SW480 (cell line): ENCODE results near the gene AMACR.
A peak's percentile ranks its signal among the peaks of the same experiment; 100 is the strongest.

Source experiments
- DNase-seq: peaks from one replicate; pipeline ENCODE4 v3.0.0-alpha.2; 2016; ENCODE audit warnings: low spot score

Gene AMACR

DNA sequence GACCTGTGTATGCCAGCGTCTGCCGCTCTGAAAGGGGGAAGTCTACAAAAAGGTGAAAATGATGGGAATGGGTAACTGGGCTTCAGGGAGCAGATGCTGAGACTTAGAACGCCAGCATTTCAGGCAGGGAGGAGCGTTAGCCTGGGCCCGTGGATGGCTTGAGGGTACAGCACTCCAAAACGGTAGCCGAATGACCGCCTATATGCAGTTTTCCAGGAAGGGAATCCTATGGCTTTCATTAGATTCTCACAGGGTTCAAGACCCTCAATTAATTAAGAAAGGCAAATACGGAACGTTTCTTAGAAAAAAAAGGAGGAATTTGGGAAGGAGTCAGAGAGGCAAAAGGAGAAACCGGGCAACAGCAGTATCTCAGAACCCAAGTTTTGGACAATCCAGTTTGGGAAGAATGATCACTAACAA, 639 bp downstream of the AMACR start:
- DNase-seq = peak; percentile 2

DNA sequence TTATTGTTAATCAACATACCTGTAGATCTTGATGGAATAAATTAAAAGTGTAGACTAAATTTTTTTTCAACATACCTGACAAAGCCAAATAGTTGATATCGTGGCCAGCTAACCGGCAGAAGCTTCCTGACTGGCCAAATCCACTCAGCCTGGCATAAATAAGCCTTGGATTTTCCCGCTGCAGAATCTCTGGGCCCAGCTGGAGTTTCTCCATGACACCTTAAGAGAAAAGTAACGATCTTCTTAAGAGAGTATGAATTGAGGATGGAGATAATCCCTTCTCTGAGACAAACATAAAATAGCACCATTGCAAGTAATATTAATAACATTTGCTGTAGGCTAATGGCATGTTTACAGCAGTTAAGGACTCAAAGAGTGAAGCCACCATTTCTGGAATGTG, 2.2 kb downstream of the AMACR start:
- DNase-seq = no peak

DNA sequence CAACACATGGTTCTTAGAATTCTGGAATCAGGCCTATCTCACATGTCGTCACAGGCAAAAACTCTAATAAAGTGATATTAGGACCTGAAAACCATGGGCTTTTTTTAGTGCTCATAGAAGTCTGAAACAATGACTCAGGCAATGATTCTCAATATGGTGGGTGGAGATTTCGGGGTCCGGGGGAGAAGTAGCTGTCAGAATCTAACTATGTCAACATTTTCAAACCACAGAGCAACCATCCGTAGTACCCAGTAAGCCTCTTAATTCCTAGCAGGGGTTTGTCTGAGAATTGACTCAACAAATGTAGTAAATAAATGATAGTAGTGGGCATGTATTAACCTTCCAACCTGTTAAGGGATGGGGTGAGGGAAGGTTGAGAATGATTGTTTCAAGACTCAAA, 2.6 kb downstream of the AMACR start:
- no peak for DNase-seq

DNA sequence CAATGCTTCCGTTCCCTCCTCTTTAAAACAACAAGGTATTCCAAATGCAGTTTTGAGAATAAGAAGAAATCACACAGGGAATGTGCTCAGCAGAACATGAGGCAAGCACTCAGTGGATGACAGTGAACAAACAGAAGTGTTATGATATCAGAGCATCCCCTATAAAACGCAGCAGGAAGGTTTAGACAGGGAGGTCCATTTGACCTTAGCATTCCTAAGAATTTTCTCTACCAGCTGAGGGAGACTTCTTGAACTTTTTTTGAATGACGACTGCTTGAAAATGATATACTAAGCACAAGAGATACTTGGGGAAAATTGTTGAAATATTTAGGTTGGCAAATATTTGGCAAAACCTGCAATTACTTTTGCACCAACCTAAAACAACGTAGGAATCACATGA, 3.9 kb downstream of the AMACR start:
- no peak for DNase-seq

DNA sequence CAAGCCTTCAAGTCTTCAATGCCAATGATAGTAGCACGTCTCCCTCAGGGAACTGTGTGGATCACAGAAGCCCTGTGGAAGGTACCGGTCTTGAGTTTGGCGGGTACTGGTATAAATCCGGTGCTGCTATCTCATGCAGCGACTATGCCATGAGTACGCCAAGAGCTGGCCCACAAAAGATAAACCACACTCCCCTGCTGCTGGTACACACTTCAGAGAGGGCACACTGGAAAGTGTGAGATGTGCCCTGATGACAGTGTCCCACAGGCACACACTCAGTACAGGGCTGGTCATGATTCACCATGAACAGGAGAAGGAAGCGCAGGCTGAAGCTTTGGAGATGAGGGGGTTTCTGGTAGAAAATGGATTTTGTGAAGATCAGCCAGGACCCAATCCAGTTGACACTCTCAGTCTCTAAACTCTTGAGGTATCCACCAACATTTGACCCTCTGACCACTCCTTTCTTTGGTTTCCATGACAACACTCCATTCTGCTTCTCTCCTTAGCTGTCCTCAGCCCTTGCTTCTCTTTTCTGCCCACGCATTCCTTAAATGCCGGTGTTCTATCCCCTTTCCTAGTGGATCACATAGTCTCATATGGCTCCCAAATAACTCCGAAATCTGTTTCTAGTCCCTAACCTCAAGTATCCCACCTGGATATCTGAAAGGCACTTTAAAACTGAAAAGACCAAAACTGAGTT, 5.1 kb downstream of the AMACR start:
- DNase-seq = no peak

DNA sequence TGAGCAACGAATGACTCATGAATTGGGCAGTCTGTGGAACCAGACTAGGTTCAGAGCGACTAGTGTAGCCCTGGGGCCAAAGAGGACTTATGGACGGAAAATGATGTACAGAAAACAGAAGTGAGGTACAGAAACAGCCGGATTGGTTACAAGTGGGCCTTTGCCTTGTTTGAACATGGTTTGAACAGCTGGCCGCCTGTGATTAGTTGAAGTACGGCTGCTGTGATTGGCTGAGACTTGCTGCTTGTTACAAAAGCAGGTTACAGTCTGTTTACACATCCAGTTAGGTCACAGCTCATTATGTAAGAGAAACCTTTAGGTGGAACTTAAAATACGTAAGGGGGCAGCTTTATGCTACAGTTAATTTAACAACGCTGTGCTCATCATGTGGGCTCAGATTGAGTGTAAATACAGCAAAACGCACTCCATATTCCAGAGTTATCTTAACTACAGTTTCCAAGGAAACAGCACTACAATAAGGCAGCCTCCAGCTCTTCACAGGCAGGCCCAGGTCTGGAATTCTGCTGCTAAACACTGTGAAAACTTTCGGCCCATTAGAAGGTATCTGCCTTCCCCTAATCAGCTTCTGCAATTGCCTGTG, 6.5 kb downstream of the AMACR start:
- DNase-seq = no peak

DNA sequence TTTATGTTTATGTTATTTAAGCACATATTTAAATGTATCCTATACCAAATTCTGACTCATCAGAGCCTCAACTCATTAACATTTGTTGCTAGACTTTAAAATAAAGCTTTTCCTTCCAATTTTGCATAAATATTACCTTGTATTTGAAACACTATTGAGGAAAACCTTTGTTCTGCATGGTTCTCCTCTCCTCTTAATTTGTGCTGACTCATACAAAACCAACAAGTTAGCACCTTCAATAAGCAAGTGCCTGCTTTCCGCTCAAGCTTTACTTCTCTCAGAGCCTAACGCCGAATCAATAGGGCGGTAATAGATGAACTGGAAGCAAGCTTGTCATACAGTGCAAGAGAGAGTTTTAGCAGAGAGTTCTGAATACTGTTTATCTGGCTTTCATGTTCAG, 7.9 kb downstream of the AMACR start:
- no peak for DNase-seq

DNA sequence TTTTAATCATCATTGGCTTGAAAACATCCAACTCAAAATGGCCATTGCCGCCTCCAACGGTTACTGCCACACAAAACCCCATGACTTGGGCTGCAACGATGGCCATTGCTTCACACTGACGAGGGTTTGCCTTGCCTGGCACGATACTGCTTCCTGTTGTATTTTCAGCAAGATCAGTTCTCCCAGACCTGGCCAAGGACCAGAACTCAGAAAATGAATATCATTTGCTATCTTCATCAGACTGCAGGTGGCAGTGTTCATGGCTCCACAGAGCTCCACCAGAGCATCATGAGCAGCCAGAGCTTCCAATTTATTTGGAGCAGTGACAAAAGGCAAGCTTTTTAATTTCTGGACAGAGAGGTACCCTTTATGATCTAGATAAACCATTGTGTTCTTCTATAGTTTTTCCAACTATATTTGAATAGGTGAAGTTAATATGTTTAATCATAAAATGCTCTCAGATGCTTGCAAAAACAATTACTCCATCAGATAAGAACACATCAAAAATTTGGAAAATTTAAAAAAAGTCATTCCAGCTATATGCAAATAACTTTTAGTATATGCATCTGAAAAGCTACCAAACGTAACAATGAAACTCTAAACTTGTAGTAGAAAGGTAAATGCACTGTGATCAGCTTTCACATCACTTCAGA, 10.4 kb downstream of the AMACR start:
- peak; percentile 35 for DNase-seq

DNA sequence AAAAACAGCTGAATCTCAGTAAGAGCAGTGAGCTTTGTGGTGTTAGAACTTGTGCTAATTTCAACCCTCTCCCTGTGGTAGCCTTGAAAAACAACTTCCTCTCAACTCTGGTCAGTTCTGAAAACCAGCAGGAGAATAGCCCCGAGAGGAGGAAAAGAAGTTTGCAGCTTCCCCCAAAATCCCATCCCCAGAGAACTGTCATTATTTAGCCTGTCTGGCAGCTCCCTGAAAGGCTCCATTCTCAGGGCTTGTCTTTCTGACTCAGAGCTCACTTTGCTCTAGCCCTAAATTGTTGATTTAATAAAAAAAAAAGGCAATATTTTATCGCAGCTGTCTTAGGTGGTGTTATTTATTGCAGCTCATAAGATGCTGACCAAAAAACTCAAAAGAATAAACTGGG, 12.0 kb downstream of the AMACR start:
- no peak for DNase-seq

DNA sequence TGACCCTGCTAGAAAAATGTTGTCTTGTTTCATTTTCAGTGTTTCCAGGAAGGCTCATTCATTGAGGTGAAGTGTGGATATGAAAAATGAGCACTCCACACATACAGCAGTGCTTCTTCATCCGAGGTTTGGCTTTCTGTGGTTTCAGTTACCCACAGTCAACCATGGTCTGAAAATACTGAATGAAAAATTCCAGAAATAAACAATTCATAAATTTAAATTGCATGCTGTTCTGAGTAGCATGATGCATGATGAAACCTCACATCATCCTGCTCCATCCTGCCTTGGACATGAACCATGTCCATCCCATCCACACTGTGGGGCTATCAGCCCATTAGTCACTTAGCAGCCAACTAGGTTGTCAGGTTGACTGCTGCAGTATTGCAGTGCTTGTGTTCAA, 13.0 kb downstream of the AMACR start:
- DNase-seq = no peak

DNA sequence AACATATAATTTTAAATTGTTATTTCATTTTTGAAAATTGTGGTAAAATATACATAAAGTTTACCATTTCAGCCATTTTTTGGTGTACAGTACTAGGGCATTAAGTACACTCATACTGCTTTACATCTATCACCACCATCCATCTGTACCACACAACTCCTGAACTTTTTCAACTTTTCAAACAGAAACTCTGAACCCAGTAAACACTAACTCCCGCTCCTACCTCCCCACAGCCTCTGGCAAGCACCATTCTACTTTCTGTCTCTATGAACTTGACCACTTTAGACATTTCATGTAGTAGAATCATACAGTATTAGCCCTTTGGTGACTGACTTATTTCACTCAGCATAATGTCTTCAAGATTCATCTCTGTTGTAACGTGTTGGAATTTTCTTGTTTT, 15.0 kb downstream of the AMACR start:
- DNase-seq = no peak

DNA sequence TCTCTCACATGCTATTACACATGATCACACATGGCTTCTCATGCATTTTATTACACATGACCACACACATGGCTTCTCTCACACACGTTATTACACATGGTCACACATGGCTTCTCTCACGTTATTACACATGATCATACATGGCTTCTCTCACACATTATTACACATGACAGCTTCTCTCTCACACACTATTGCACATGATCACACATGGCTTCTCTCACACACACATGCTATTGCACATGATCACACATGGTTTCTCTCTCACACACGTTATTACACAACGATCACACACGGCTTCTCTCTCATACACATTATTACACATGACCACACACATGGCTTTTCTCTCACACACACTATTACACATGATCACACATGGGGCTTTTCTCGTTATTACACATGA, 22.4 kb downstream of the AMACR start:
- DNase-seq = no peak

DNA sequence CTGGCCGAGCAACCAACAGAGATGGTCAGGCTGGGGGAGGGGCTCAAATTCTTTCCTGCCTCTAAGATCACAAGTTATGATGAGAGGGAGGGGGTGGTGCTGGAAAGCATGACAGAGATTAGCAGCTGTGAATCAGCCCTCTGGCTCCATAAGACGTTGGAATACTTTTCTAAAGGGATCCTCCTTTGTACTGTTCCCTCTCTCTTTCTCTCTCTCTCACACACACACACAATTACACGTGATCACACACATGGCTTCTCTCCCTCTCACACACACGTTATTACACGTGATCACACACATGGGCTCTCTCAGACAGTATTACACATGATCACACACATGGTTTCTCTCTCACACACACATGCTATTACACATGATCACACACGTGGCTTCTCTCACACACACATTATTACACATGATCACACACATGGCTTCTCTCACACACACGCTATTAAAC, 23.2 kb downstream of the AMACR start, which contains the start of gene SLC45A2:
Gene SLC45A2, minus strand, starts transcription at position 23 of the 454 bp plus-strand sequence. CDS start 110 bp downstream, outside the sequence.
- DNase-seq = no peak

DNA sequence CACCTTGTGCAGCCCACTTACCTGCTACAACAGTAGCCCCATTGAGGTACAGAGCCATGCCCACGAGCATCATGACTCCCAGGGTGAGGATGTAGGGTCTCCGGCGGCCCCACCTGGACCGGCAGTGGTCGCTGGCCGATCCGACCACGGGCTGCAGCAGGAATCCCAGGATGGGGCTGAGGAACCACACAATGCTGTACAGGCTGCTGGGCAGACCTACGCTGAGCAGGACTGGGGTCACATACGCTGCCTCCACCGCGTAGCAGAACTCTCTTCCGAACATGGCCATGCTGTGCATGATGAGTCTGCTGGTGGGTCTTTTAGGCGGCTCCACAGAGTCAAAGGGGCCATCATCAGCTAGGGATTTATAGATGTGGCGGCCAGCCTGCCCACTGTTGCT, 23.7 kb downstream of the AMACR start:
- no peak for DNase-seq

DNA sequence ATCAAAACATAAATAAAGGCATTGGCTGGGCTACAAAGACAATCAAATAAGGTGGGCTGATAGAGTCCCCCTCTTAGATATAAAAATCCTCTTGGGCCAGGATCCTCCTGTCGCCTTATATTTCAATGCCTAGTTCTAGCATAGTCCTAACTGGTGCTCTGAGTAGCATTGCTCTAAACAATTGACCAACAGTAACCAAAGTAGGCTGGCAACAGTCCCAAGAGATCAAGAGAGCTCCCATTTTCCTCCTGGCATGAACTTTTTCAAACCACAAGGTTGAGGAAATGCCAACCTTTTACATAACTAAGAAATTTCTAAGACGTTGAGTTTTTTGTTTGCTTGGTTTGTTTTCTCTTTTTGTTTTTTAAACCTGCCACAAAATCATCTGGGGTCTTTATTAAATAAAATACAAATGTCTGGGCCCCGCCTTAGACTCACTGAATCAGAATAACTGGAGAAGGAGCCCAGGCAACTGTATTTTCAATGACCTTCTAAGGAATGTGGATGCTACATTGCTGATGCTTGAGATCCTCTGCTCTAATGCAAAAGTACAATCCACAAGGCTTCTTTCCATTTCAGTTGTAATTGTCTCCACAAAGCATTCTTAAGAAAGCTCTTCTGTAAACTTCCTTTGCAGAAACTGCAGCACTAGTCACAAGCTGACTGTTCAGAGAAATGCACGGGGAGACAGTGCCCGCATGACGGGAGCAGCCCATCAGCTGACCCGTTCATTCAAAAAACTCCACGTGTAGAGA, 26.3 kb downstream of the AMACR start:
- no peak for DNase-seq

DNA sequence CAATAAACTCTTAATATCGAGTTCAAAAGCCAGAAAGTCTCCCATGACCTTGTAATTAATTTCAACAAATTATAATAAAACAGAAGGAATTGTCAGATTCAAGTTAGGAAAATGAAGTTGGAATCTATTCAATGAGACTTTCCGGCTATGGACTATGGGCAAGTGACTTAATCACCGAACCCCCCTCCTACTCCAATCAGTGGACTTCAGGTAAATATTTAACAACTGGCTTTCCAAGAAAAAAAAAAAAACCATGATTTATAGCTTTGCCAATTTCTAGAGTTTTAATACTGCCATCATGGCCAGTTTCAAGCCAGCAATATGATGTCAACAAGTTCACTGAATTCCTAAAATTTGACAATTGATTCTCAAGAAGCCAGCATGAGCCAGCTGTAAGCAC, 27.8 kb downstream of the AMACR start:
- no peak for DNase-seq

DNA sequence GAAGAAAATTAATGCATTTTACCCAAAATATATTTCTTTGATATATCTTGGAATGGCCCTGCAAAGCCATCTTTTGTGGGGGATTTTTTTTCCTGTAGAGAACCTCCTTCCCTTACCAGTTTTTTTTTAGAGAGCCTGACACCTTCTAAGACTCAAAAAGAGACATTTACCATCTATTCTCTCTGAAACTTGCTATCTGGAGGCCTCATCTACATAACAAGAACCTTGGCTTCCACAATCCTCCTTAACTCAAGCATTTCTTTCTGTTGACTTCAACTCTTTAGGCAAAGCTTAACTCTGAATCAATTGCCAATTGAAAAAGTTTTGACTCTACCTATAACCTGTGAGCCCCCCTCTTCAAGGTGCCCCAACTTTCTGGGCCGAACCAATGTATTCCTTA, 29.5 kb downstream of the AMACR start:
- DNase-seq = no peak

DNA sequence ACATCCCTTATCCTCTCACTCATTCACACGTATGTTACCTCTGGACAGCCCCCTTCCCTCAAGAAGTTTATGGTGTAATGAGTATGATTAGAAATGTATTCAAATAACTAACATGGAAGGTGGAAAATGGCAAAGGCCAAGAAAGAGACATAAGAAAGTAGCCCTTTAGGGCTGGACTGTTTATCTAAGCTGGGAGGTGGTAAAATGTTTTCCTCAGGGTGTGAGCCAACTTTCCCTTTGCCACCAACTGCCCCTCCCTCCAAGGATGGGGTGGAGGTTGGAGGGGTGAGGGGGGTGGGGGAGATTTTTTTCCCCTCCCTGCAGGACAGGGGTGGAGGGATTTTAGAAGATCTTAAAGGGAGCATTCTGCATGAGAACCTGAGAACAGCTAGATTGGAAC, 31.5 kb downstream of the AMACR start:
- no peak for DNase-seq

DNA sequence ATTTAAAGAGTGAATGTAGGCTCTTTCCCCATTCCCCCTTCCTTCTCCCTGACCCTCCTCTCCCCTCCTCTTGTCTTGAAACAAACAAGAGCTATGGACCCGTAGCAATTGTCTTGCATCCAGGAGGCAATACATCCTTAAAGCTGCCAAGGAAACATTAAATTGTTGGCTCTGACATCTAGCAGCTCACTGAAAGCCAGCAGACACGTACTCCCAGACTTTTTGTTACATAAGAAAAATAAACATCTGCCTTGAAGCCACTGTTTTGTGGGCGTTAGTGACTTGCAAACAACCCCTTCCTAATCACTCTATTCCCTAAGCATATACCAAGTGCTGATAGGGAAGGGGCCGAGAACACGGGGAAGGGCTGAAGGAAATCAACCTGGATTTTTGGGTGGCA, 32.0 kb downstream of the AMACR start:
- no peak for DNase-seq

DNA sequence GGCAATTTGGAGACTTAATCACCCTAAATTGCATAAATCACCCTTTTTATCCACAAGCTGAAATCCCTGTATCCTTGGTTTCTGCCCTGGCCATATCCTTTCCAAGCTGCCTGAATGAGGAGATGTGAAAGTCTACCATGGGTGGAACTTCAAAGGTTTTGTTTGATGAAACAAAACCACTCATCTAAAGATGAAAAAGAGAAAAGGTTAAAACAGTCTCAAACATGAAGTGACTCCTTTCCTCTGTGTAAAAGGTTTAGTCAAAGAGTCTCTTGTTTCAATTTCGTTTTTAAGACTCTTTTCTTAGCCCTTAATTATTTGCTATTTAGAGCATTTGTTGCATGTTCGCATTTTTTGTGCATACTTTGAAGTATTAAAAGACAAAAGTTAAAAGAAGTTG, 34.6 kb downstream of the AMACR start:
- DNase-seq = no peak

DNA sequence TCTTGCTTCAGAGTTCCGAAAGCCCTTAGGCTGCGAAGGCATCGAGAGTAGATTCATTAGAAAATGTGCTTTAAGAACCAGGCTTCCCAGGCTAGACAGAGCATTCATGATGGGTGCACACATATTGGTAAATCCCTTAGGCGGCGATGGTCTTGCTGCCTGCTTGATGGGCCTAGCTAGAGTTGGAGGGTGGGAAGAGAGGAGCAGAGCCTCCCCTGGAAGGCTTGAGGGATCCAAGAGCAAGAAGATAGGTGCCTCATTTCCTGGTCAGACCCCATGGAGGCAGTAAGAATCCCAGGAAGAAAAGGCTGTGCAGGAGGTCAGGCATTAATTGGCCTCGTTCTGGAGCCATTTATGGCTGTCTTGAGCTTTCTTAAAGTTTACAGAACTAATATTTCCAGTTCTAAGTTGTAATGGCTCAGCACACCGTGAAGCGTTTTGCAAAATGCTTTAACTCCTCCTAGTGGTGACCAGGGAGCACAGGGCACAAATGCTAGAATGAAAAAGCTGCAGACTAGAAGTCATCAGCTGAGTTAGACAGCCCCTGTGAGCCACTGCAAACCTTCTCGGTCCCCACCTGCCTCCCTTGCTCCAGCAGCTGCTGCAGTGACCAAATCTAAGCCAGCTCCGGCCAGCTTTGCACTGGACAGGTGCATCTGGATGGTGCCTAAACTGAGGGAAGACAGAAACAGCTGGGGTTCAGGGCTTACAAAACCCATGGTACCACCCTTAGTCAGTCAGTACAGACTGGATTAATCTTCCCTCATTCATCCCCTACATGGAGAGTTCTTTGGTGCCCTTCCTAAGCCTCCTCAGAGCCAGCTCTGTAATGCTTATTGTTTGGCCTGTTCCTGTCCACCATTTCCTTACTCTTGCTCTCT, 38.0 kb downstream of the AMACR start:
- peak; percentile 49 for DNase-seq
